HEK293 (cell line): ENCODE measurements around the gene PTH1R.

Experiments
- CTCF ChIA-PET: fragments of 350-600 bp; formaldehyde crosslinking; extraction: SDS; loops from one replicate; lab custom pipeline; 2021; ENCODE audit warnings: antibody characterized with exemption; lab: Yijun Ruan, JAX
- POLR2A ChIA-PET: fragments of 300-600 bp; formaldehyde crosslinking; extraction: SDS; loops from one replicate; lab custom pipeline; 2020; ENCODE audit warnings: antibody characterized with exemption, inconsistent platforms; lab: Yijun Ruan, JAX
- H3K27ac ChIP-seq: fragments of 200-500 bp; sonication (Bioruptor generic); 2 replicates; pipeline ENCODE4 v1.5.1; 2014; ENCODE audit warnings: low read depth, low read length, control low read depth, inconsistent platforms; ENCODE audit errors: extremely low read depth
- H3K36me3 ChIP-seq, 2 experiments: fragments of 200-500 bp in 1 of 2; sonication (Bioruptor generic) in 1 of 2; 1 replicate in 1 of 2; 2 replicates in 1 of 2; pipeline ENCODE4 v1.5.1; 2014 to 2017; ENCODE audit warnings: inconsistent platforms in 2 of 2, low read length in 2 of 2; ENCODE audit not compliant: control insufficient read depth in 2 of 2, insufficient read depth in 1 of 2
- H3K4me1 ChIP-seq: fragments of 200-500 bp; sonication (Bioruptor generic); 2 replicates; pipeline ENCODE4 v1.5.1; 2014; ENCODE audit warnings: mild to moderate bottlenecking, low read length, inconsistent platforms; ENCODE audit not compliant: control insufficient read depth, insufficient read depth
- H3K4me3 ChIP-seq: 2 replicates; pipeline ENCODE4 v1.5.1; 2011; ENCODE audit warnings: low read depth, mild to moderate bottlenecking, control low read depth, low read length, moderate library complexity
- H3K9me3 ChIP-seq: fragments of 200-500 bp; sonication (Bioruptor generic); 2 replicates; pipeline ENCODE4 v1.5.1; 2014; ENCODE audit warnings: low read depth, low read length, inconsistent platforms; ENCODE audit not compliant: control insufficient read depth, insufficient read depth
- IKZF3 ChIP-seq: fragments of 450-650 bp; IDR thresholded peaks from 2 replicates; pipeline ENCODE4 v1.5.0; 2018; ENCODE audit warnings: missing biosample characterization, mild to moderate bottlenecking, missing genetic modification characterization, moderate library complexity
- KLF16 ChIP-seq: fragments of 450-650 bp; formaldehyde crosslinking; IDR thresholded peaks from 2 replicates; pipeline ENCODE4 v1.5.1; 2017; ENCODE audit warnings: missing biosample characterization, missing genetic modification characterization
- KLF8 ChIP-seq: fragments of 450-650 bp; formaldehyde crosslinking; IDR thresholded peaks from 2 replicates; pipeline ENCODE4 v1.5.1; 2016; ENCODE audit warnings: missing biosample characterization, missing genetic modification characterization
- KLF9 ChIP-seq: fragments of 450-650 bp; formaldehyde crosslinking; IDR thresholded peaks from 2 replicates; pipeline ENCODE4 v1.5.1; 2016; ENCODE audit warnings: missing biosample characterization, missing genetic modification characterization, low read depth
- MEIS1 ChIP-seq: sonication (generic); formaldehyde crosslinking; IDR thresholded peaks from 2 replicates; pipeline ENCODE4 v1.8.1; 2022; ENCODE audit warnings: missing genetic modification reagents, mild to moderate bottlenecking, borderline replicate concordance
- OVOL3 ChIP-seq: fragments of 450-650 bp; formaldehyde crosslinking; IDR thresholded peaks from 2 replicates; pipeline ENCODE4 v1.5.1; 2016; ENCODE audit warnings: missing biosample characterization, missing genetic modification characterization
- ZBTB17 ChIP-seq: fragments of 450-650 bp; formaldehyde crosslinking; IDR thresholded peaks from 2 replicates; pipeline ENCODE4 v1.5.1; 2016; ENCODE audit warnings: missing biosample characterization, missing genetic modification characterization
- ZFHX2 ChIP-seq: fragments of 450-650 bp; formaldehyde crosslinking; conservative IDR thresholded peaks from 2 replicates; pipeline ENCODE4 v1.5.1; 2016; ENCODE audit warnings: missing biosample characterization, missing genetic modification characterization
- ZFP3 ChIP-seq: fragments of 450-650 bp; formaldehyde crosslinking; IDR thresholded peaks from 2 replicates; pipeline ENCODE4 v1.5.1; 2016; ENCODE audit warnings: low read depth, missing biosample characterization, missing genetic modification characterization
- ZNF146 ChIP-seq: fragments of 450-650 bp; formaldehyde crosslinking; IDR thresholded peaks from 2 replicates; pipeline ENCODE4 v1.5.1; 2016; ENCODE audit warnings: missing biosample characterization, missing genetic modification characterization
- ZNF169 ChIP-seq: fragments of 450-650 bp; formaldehyde crosslinking; IDR thresholded peaks from 2 replicates; pipeline ENCODE4 v1.5.1; 2016; ENCODE audit warnings: missing biosample characterization, missing genetic modification characterization
- ZNF239 ChIP-seq: fragments of 450-650 bp; formaldehyde crosslinking; IDR thresholded peaks from 2 replicates; pipeline ENCODE4 v1.5.1; 2016; ENCODE audit warnings: missing biosample characterization, missing genetic modification characterization
- ZNF292 ChIP-seq: fragments of 450-650 bp; formaldehyde crosslinking; IDR thresholded peaks from 2 replicates; pipeline ENCODE4 v1.5.1; 2016; ENCODE audit warnings: low read depth, missing biosample characterization, missing genetic modification characterization, borderline replicate concordance
- ZNF335 ChIP-seq: fragments of 450-650 bp; formaldehyde crosslinking; conservative IDR thresholded peaks from 2 replicates; pipeline ENCODE4 v1.5.1; 2016; ENCODE audit warnings: missing biosample characterization, missing genetic modification characterization
- ZNF423 ChIP-seq: fragments of 450-650 bp; formaldehyde crosslinking; IDR thresholded peaks from 2 replicates; pipeline ENCODE4 v1.5.1; 2016; ENCODE audit warnings: missing biosample characterization, missing genetic modification characterization
- ZNF449 ChIP-seq: fragments of 450-650 bp; formaldehyde crosslinking; IDR thresholded peaks from 2 replicates; pipeline ENCODE4 v1.5.1; 2017; ENCODE audit warnings: missing biosample characterization, mild to moderate bottlenecking, missing genetic modification characterization, moderate library complexity
- ZNF521 ChIP-seq: fragments of 450-650 bp; formaldehyde crosslinking; IDR thresholded peaks from 2 replicates; pipeline ENCODE4 v1.5.1; 2017; ENCODE audit warnings: missing biosample characterization, mild to moderate bottlenecking, missing genetic modification characterization
- ZNF561 ChIP-seq: fragments of 450-650 bp; IDR thresholded peaks from 2 replicates; pipeline ENCODE4 v1.5.1; 2018; ENCODE audit warnings: missing biosample characterization, missing genetic modification characterization, borderline replicate concordance
- ZNF585B ChIP-seq: fragments of 450-650 bp; formaldehyde crosslinking; IDR thresholded peaks from 2 replicates; pipeline ENCODE4 v1.5.1; 2016; ENCODE audit warnings: missing biosample characterization, missing genetic modification characterization
- ZNF629 ChIP-seq: fragments of 450-650 bp; formaldehyde crosslinking; IDR thresholded peaks from 2 replicates; pipeline ENCODE4 v1.5.1; 2017; ENCODE audit warnings: missing biosample characterization, missing genetic modification characterization
- ZNF639 ChIP-seq: fragments of 450-650 bp; formaldehyde crosslinking; IDR thresholded peaks from 2 replicates; pipeline ENCODE4 v1.5.1; 2016; ENCODE audit warnings: missing biosample characterization, missing genetic modification characterization
- ZNF664 ChIP-seq: fragments of 450-650 bp; formaldehyde crosslinking; IDR thresholded peaks from 2 replicates; pipeline ENCODE4 v1.5.1; 2016; ENCODE audit warnings: missing biosample characterization, missing genetic modification characterization
- TF ChIP-seq, protein P1 (sequence below): fragments of 450-650 bp; formaldehyde crosslinking; IDR thresholded peaks from 2 replicates; pipeline ENCODE4 v1.5.1; 2017; ENCODE audit warnings: missing biosample characterization, missing genetic modification characterization
- TF ChIP-seq, protein P2 (sequence below): fragments of 450-650 bp; formaldehyde crosslinking; IDR thresholded peaks from 2 replicates; pipeline ENCODE4 v1.5.1; 2016; ENCODE audit warnings: missing biosample characterization, missing genetic modification characterization

Gene PTH1R

DNA sequence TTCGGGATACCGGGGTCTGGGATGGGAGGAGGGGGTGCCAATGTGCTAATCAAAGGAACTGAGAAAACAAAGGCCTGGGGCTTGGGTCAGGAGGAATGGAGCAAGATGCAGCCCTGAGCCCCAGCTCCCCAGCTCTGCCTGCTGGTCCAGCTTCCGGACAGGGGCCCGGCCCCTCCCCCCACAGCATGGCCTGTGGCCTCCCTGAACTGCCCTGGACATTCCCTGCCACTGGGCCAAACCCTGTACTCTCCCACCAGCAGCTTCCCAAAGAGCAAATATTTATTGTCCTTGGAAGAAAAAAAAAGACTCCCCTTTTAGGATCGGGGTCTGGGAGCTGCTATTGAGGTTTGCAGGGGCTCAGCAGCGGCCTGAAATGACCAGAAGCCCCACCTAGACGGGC is 8.6 kb upstream of the PTH1R start:
- Histone ChIP-seq H3K9me3 (no peaks in the 10 kb centered on the region), H3K27ac (no peak overlapping the region), H3K36me3 (no peaks in the 10 kb centered on the region), H3K4me3 (no peak overlapping the region), H3K4me1 (no peaks in the 10 kb centered on the region)
- no peak for TF ChIP-seq ZNF639 (tag by site-specific recombination)
- TF ChIP-seq ZFP3 (tag by site-specific recombination) = no peak
- TF ChIP-seq ZNF423 (tag by site-specific recombination) = no peak
- no peak for TF ChIP-seq KLF9 (tag by site-specific recombination)
- no peak for TF ChIP-seq ZNF146 (tag by site-specific recombination)
- TF ChIP-seq, protein P1, sequence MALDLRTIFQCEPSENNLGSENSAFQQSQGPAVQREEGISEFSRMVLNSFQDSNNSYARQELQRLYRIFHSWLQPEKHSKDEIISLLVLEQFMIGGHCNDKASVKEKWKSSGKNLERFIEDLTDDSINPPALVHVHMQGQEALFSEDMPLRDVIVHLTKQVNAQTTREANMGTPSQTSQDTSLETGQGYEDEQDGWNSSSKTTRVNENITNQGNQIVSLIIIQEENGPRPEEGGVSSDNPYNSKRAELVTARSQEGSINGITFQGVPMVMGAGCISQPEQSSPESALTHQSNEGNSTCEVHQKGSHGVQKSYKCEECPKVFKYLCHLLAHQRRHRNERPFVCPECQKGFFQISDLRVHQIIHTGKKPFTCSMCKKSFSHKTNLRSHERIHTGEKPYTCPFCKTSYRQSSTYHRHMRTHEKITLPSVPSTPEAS (tag by site-specific recombination) = no peak
- no peak for TF ChIP-seq ZNF335 (tag by site-specific recombination)
- TF ChIP-seq ZNF585B (tag by site-specific recombination) = no peak
- TF ChIP-seq ZBTB17 (tag by site-specific recombination) = no peak
- CTCF ChIA-PET = interaction anchor here (0.9 to 1.6 kb wide), 4 partner anchors 16 to 44 kb away, joined by 3 read pairs; no protein-coding TSS in a partner anchor
- POLR2A ChIA-PET = no interaction called here

- TF ChIP-seq ZFHX2 = peak; percentile 58; the same call in 1 of the 2 replicates
- no peak for TF ChIP-seq KLF9 (tag by site-specific recombination)
- ChIA-PET POLR2A (no interaction called here), CTCF (interaction anchor here (1.0 to 1.6 kb wide), 3 partner anchors 15 to 44 kb away, joined by 3 read pairs; no protein-coding TSS in a partner anchor)
- Histone ChIP-seq H3K9me3 (no peaks in the 10 kb centered on the region), H3K27ac (no peak overlapping the region), H3K4me3 (no peak overlapping the region), H3K4me1 (no peaks in the 10 kb centered on the region), H3K36me3 (no peaks in the 10 kb centered on the region)
Measured at GRCh38 chr3:46869440-46869839, 8.1 kb upstream of the PTH1R start.

GRCh38 chr3:46870651-46871050 is 6.9 kb upstream of the PTH1R start:
- Histone ChIP-seq H3K9me3 (no peaks in the 10 kb centered on the region), H3K4me1 (no peaks in the 10 kb centered on the region), H3K36me3 (no peaks in the 10 kb centered on the region), H3K4me3 (no peak overlapping the region), H3K27ac (no peak overlapping the region)
- TF ChIP-seq OVOL3 (tag by site-specific recombination) (no peak), KLF16 (tag by site-specific recombination) (no peak), IKZF3 (tag by site-specific recombination) (no peak), ZNF561 (tag by site-specific recombination) (no peak), ZNF664 (tag by site-specific recombination) (no peak), KLF8 (tag by site-specific recombination) (no peak), ZNF169 (tag by site-specific recombination) (no peak), ZNF292 (tag by site-specific recombination) (no peak), MEIS1 (CRISPR knock-in tag) (no peak), ZNF423 (tag by site-specific recombination) (no peak), ZFHX2 (no peak), ZNF239 (tag by site-specific recombination) (no peak), ZNF521 (tag by site-specific recombination) (no peak), ZNF629 (tag by site-specific recombination) (no peak), ZNF449 (tag by site-specific recombination) (no peak)
- TF ChIP-seq, protein P2, sequence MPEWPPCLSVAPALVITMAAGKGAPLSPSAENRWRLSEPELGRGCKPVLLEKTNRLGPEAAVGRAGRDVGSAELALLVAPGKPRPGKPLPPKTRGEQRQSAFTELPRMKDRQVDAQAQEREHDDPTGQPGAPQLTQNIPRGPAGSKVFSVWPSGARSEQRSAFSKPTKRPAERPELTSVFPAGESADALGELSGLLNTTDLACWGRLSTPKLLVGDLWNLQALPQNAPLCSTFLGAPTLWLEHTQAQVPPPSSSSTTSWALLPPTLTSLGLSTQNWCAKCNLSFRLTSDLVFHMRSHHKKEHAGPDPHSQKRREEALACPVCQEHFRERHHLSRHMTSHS (tag by site-specific recombination) = no peak
- ChIA-PET POLR2A (interaction anchor here (1.2 kb wide), 1 partner anchor 12 kb away, joined by 4 read pairs; no protein-coding TSS in a partner anchor), CTCF (interaction anchor here (0.6 to 0.9 kb wide), 2 partner anchors 24 to 441 kb away, joined by 3 to 5 read pairs; no protein-coding TSS in a partner anchor)
